Transverse colon (tissue), 4 donors: ENCODE measurements around the gene AKR1B15. TPM values are rescaled to one million over a fixed set of nuclear protein-coding genes. Genes with fewer than 3 reads are reported as not detected.

Source experiments
- DNase-seq: peaks from one replicate; pipeline ENCODE4 v3.0.0-alpha.2; 2019
- H3K27ac ChIP-seq, 4 donors: fragments of 200-600 bp; sonication (generic); 2 replicates each; pipeline ENCODE4 v1.5.1; 2016 to 2018; ENCODE audit warnings: inconsistent platforms in 4 of 4
- H3K27me3 ChIP-seq: fragments of 200-600 bp; sonication (generic); 2 replicates; pipeline ENCODE4 v1.5.1; 2017; ENCODE audit warnings: inconsistent platforms
- H3K36me3 ChIP-seq, 4 donors: fragments of 200-600 bp; sonication (generic); 2 replicates each; pipeline ENCODE4 v1.5.1; 2017 to 2019; ENCODE audit warnings: inconsistent platforms in 4 of 4
- H3K4me1 ChIP-seq, 4 donors: fragments of 200-600 bp; sonication (generic); 2 replicates each; pipeline ENCODE4 v1.5.1; 2017 to 2020; ENCODE audit warnings: inconsistent platforms in 4 of 4
- H3K4me3 ChIP-seq, 4 donors: fragments of 200-600 bp; sonication (generic); 1 replicate in 1 of 4; 2 replicates in 3 of 4; pipeline versions ENCODE4 v1.5.1 to v1.6.1; 2017 to 2019; ENCODE audit warnings: inconsistent platforms in 4 of 4
- H3K9me3 ChIP-seq, 2 donors: fragments of 200-600 bp; sonication (generic); 2 replicates each; pipeline ENCODE4 v1.5.1; 2017 to 2019; ENCODE audit warnings: inconsistent platforms in 2 of 2
- EP300 ChIP-seq: sonication (generic); formaldehyde crosslinking; IDR thresholded peaks from one replicate; pipeline ENCODE4 v1.6.1; 2017; ENCODE audit warnings: antibody characterized with exemption, low read depth
- POLR2A ChIP-seq: fragments of 450-650 bp; IDR thresholded peaks from one replicate; pipeline ENCODE4 v1.6.1; 2016; ENCODE audit warnings: antibody characterized with exemption, mild to moderate bottlenecking, moderate library complexity
- POLR2AphosphoS5 ChIP-seq, 3 donors: sonication (generic); formaldehyde crosslinking; IDR thresholded peaks; one replicate each; pipeline ENCODE4 v1.6.1; 2016; ENCODE audit warnings: antibody characterized with exemption in 3 of 3
- WGBS, 2 donors: methylation state at CpG; one replicate each; pipeline ENCODE4 v1.1.5; 2018; ENCODE audit warnings: low coverage in 1 of 2; 5-methylcytosine and 5-hydroxymethylcytosine counted together
- in situ Hi-C, 4 donors: fragments of 200-750 bp; cut with MboI; loops; one replicate each; pipeline versions ENCODE4 v1.15.0 to v1.15.1; 2017; ENCODE audit warnings: low sequenced_read_pairs in 3 of 4, low pct_ligation_motif_present in 1 of 4, low pct_unique_long_range_greater_than_20kb in 1 of 4
- intact Hi-C: fragments of 100-400 bp; cut with DNase I; formaldehyde crosslinking; loops from one replicate; pipeline ENCODE4 v1.15.1; 2023; ENCODE audit warnings: low total_unique reads
- total RNA-seq, 4 donors: library from RNA; depleted of rRNA; stranded (reverse); fragments of >200 nt; gene quantifications; one replicate each; pipeline ENCODE4 v1.1.0, GENCODE V29; 2016
- TF ChIP-seq, protein P1 (sequence below), 5 experiments: fragments of 200-600 bp in 3 of 5; fragments of 450-650 bp in 2 of 5; sonication (generic) in 3 of 5; IDR thresholded peaks; 1 replicate in 2 of 5; 2 replicates in 3 of 5; pipeline ENCODE4 v1.5.1; 2016 to 2017; ENCODE audit warnings: antibody characterized with exemption in 5 of 5, inconsistent platforms in 3 of 5, mild to moderate bottlenecking in 2 of 5, moderate library complexity in 1 of 5

Gene AKR1B15
- total RNA-seq, 4 donors from 2014 or later, result 0.48 TPM; not detected in 3

GRCh38 chr7:134549366-134549765 is 456 bp downstream of the AKR1B15 start:
- no peak overlapping the region for H3K27ac ChIP-seq
- H3K36me3 ChIP-seq, result no peaks in the 10 kb centered on the region
- no peak overlapping the region for H3K4me3 ChIP-seq
- intact Hi-C loops, result loop anchor here (5.0 kb wide), 1 partner anchor 1423 kb away; no protein-coding TSS in a partner anchor
- TF ChIP-seq, protein P1, sequence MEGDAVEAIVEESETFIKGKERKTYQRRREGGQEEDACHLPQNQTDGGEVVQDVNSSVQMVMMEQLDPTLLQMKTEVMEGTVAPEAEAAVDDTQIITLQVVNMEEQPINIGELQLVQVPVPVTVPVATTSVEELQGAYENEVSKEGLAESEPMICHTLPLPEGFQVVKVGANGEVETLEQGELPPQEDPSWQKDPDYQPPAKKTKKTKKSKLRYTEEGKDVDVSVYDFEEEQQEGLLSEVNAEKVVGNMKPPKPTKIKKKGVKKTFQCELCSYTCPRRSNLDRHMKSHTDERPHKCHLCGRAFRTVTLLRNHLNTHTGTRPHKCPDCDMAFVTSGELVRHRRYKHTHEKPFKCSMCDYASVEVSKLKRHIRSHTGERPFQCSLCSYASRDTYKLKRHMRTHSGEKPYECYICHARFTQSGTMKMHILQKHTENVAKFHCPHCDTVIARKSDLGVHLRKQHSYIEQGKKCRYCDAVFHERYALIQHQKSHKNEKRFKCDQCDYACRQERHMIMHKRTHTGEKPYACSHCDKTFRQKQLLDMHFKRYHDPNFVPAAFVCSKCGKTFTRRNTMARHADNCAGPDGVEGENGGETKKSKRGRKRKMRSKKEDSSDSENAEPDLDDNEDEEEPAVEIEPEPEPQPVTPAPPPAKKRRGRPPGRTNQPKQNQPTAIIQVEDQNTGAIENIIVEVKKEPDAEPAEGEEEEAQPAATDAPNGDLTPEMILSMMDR (IDR thresholded peaks at IDR 0.05), result no peak
- TF ChIP-seq EP300, result no peak
- TF ChIP-seq POLR2AphosphoS5 (IDR thresholded peaks at IDR 0.05), result no peak
- TF ChIP-seq POLR2A, result no peak
- no peaks in the 10 kb centered on the region for H3K27me3 ChIP-seq
- H3K9me3 ChIP-seq, result no peaks in the 10 kb centered on the region
- WGBS, 2 donors, result 80% methylated on average over 8 of the region's 8 CpGs; no CpG with 5 or more reads in 1 of the 2 donors
- peaks cover 0 to 10% (median 3%) of the 10 kb centered on the region in 4 donors for H3K4me1 ChIP-seq
- DNase-seq, result no peak
- in situ Hi-C loops, result loop anchor here in 1 of 4 donors (25.0 kb wide), 1 partner anchor 112 kb away; no protein-coding TSS in a partner anchor

DNA sequence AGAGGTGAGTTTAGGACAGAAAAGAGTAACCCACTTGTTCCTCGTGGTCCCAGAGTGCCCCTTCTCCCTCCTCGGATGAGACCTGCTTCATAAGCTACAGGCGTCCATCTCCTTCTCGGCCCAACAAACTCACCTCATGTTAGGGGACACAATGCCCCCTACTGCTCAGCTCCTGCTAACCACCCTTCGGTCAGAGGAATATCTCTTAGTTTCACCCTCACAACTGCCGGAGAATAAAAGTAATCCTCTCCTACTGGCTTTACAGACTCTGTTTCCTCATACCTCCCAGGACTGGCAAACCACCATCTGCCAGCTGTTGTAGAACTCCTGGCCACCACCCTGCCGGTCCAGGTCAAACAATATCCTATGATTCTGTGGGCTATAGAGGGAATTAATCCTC is 3.2 kb downstream of the AKR1B15 start:
- in situ Hi-C loops, result no loop called here
- intact Hi-C loops, result no loop called here
- Histone ChIP-seq H3K9me3 (no peaks in the 10 kb centered on the region), H3K4me1 (peaks cover 0 to 9% (median 1%) of the 10 kb centered on the region in 4 donors), H3K27me3 (no peaks in the 10 kb centered on the region), H3K36me3 (no peaks in the 10 kb centered on the region), H3K4me3 (no peak overlapping the region), H3K27ac (peak overlapping the region in 2 of 4 donors; percentile 2 to 47)
- WGBS, 2 donors, result 53 to 57% methylated on average over 6 to 7 of the region's 7 CpGs
- DNase-seq, result peak; percentile 28
- TF ChIP-seq, protein P1 (IDR thresholded peaks at IDR 0.05), result peak in 3 of 5 experiments; percentile 4 to 24 (median 13)
- TF ChIP-seq POLR2A, result no peak

DNA sequence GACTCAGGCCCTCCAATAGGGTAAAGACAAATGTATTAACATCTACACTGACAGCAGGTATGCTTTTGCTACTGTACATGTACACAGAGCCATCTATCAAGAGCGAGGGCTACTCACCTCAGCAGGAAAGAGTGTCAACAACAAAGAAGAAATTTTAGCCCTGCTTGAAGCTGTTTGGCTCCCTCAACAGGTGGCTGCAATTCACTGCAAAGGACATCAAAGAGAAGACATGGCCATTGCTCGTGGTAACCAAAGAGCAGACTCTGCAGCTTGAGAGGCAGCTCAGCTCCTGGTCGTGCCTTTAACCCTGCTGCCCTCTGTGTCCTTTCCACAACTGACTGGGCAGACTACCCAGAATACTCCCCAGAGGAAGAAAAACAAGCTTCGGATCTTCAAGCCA is 5.1 kb downstream of the AKR1B15 start:
- no peak for DNase-seq
- Histone ChIP-seq H3K27ac (no peak overlapping the region), H3K4me3 (no peak overlapping the region), H3K36me3 (no peaks in the 10 kb centered on the region), H3K4me1 (no peaks in the 10 kb centered on the region), H3K9me3 (no peaks in the 10 kb centered on the region), H3K27me3 (no peaks in the 10 kb centered on the region)
- intact Hi-C loops (no loop called here), in situ Hi-C loops (no loop called here)
- WGBS, 2 donors, result 57% methylated on average over 4 of the region's 4 CpGs; no CpG with 5 or more reads in 1 of the 2 donors
- no peak for TF ChIP-seq POLR2AphosphoS5 (IDR thresholded peaks at IDR 0.05)
- no peak for TF ChIP-seq EP300
- TF ChIP-seq, protein P1 (IDR thresholded peaks at IDR 0.05), result peak in 1 of 5 experiments; percentile 11

GRCh38 chr7:134554417-134554966 is 5.6 kb downstream of the AKR1B15 start:
- in situ Hi-C loops, result no loop called here
- intact Hi-C loops, result no loop called here
- WGBS, 2 donors, result 65 to 71% methylated on average over 4 to 7 of the region's 7 CpGs

More at GRCh38 chr7:134554417-134554966, 5.6 kb downstream of the AKR1B15 start:
- Histone ChIP-seq H3K4me1 (no peaks in the 10 kb centered on the region), H3K27ac (no peak overlapping the region), H3K4me3 (no peak overlapping the region), H3K36me3 (no peaks in the 10 kb centered on the region), H3K27me3 (no peaks in the 10 kb centered on the region), H3K9me3 (no peaks in the 10 kb centered on the region)
- TF ChIP-seq, protein P1 (IDR thresholded peaks at IDR 0.05), result no peak
- TF ChIP-seq POLR2A (no peak), POLR2AphosphoS5 (IDR thresholded peaks at IDR 0.05) (no peak), EP300 (no peak)
- DNase-seq, result no peak
